Measurements from ENCODE around the gene CHST8.
"Not testable (repeated sequence)": the region's sequence is repeated elsewhere in the genome, so short reads cannot be mapped to it uniquely, and the experiment has no call there.

The CHST8 gene

DNA sequence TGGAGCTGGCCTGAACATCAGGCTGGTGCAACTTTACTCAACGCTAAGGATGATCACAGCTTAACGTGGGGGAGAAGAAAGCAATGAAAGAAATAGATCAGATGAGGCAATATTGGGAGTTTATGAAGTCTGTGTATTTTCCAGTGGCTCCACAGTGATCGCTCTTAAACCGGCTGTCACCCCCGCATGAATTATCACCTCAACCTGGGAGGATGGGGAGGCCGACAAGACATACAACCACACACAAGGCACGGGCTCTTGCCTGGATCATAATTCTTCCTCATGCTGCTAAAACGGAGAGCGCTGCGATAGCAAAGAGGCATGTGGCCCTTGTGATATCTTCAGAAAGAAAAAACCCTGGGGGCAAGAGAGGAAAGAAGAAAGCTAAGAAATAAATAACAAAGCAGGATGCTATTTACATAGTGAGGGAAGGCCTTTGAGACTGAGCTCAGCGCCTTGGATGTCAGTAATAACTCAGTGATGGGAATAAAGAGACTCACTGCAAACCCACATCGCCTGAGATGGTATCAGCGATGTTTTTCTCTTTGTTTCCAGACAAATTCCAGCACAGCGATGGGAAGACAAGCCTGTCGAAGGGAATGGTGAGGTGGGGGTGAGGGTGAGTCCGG, 19.1 kb upstream of the CHST8 start:
- Histone ChIP-seq H3K27me3 (ENCODE audit: control insufficient read depth, insufficient read depth, low read length) (no peaks in the 10 kb centered on the region), H3K27ac (ENCODE audit: low read depth, low read length) (no peak overlapping the region)

DNA sequence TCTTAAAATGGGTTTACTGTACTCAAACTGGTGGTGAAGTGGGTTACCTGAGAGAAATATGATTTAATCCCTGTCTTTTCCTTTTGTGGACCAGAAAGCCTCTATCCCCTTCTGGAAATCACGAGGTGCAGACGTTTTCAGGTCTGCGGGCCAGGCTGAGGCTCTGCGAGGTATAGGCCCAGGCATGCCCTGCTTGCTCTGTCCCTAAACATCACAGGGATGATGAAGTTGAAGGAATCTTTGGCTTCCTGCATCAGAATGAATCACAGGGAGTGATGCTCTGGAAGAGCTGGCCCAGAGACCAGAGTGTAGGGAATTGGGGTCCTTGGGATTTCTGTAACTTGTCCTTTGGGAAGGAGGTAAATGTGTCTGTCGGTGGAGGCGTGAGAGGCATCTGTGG, 18.4 kb upstream of the CHST8 start:
- H3K4me3 ChIP-seq (ENCODE audit: low read depth, low read length), result no peak overlapping the region

More for the DNA sequence above, 19.1 kb upstream of the CHST8 start:
- peak overlapping the region; percentile 3; the same call in 1 of the 2 replicates for H3K9ac ChIP-seq (ENCODE audit: low read depth, low read length)
- peaks cover 15% of the 10 kb centered on the region for H3K4me1 ChIP-seq (ENCODE audit: control insufficient read depth, insufficient read depth, low read length)
- H3K4me3 ChIP-seq (ENCODE audit: low read depth, low read length), result no peak overlapping the region
- H3K36me3 ChIP-seq (ENCODE audit: control insufficient read depth, insufficient read depth, low read length), result no peaks in the 10 kb centered on the region
- 0 out of 2 replicates have a peak, but pooled peaks cover 8% of the 10 kb centered on the region for H3K9me3 ChIP-seq (ENCODE audit: control insufficient read depth, insufficient read depth, low read length)

GRCh38 chr19:33604651-33605050, 17.1 kb upstream of the CHST8 start:
- Histone ChIP-seq H3K36me3 (ENCODE audit: control insufficient read depth, insufficient read depth, low read length) (no peaks in the 10 kb centered on the region), H3K9ac (ENCODE audit: low read depth, low read length) (no peak overlapping the region), H3K27me3 (ENCODE audit: control insufficient read depth, insufficient read depth, low read length) (no peaks in the 10 kb centered on the region), H3K27ac (ENCODE audit: low read depth, low read length) (no peak overlapping the region), H3K4me3 (ENCODE audit: low read depth, low read length) (no peak overlapping the region), H3K4me1 (ENCODE audit: control insufficient read depth, insufficient read depth, low read length) (peaks cover 15% of the 10 kb centered on the region), H3K9me3 (ENCODE audit: control insufficient read depth, insufficient read depth, low read length) (0 out of 2 replicates have a peak, but pooled peaks cover 8% of the 10 kb centered on the region)

More for the DNA sequence above, 18.4 kb upstream of the CHST8 start:
- 0 out of 2 replicates have a peak, but pooled peaks cover 8% of the 10 kb centered on the region for H3K9me3 ChIP-seq (ENCODE audit: control insufficient read depth, insufficient read depth, low read length)
- H3K9ac ChIP-seq (ENCODE audit: low read depth, low read length), result no peak overlapping the region
- H3K4me1 ChIP-seq (ENCODE audit: control insufficient read depth, insufficient read depth, low read length), result peaks cover 15% of the 10 kb centered on the region
- no peaks in the 10 kb centered on the region for H3K27me3 ChIP-seq (ENCODE audit: control insufficient read depth, insufficient read depth, low read length)
- no peaks in the 10 kb centered on the region for H3K36me3 ChIP-seq (ENCODE audit: control insufficient read depth, insufficient read depth, low read length)
- no peak overlapping the region for H3K27ac ChIP-seq (ENCODE audit: low read depth, low read length)

- H3K4me1 ChIP-seq (ENCODE audit: control insufficient read depth, insufficient read depth, low read length), result peaks cover 15% of the 10 kb centered on the region
- H3K27ac ChIP-seq (ENCODE audit: low read depth, low read length); H3K4me3 ChIP-seq (ENCODE audit: low read depth, low read length); H3K27me3 ChIP-seq (ENCODE audit: control insufficient read depth, insufficient read depth, low read length); H3K9me3 ChIP-seq (ENCODE audit: control insufficient read depth, insufficient read depth, low read length); H3K36me3 ChIP-seq (ENCODE audit: control insufficient read depth, insufficient read depth, low read length); H3K9ac ChIP-seq (ENCODE audit: low read depth, low read length): not testable (repeated sequence)
Observed at GRCh38 chr19:33605803-33606295, 15.9 kb upstream of the CHST8 start.

GRCh38 chr19:33606556-33606955, 15.2 kb upstream of the CHST8 start:
- Histone ChIP-seq H3K36me3 (ENCODE audit: control insufficient read depth, insufficient read depth, low read length) (no peaks in the 10 kb centered on the region), H3K27me3 (ENCODE audit: control insufficient read depth, insufficient read depth, low read length) (no peaks in the 10 kb centered on the region)

GRCh38 chr19:33609353-33609752, 12.4 kb upstream of the CHST8 start:
- peaks cover 6% of the 10 kb centered on the region for H3K4me1 ChIP-seq (ENCODE audit: control insufficient read depth, insufficient read depth, low read length)
- no peaks in the 10 kb centered on the region for H3K27me3 ChIP-seq (ENCODE audit: control insufficient read depth, insufficient read depth, low read length)
- H3K36me3 ChIP-seq (ENCODE audit: control insufficient read depth, insufficient read depth, low read length), result no peaks in the 10 kb centered on the region
- H3K9ac ChIP-seq (ENCODE audit: low read depth, low read length), result no peak overlapping the region
- H3K27ac ChIP-seq (ENCODE audit: low read depth, low read length), result no peak overlapping the region
- no peak overlapping the region for H3K4me3 ChIP-seq (ENCODE audit: low read depth, low read length)
- no peaks in the 10 kb centered on the region; the same call in 1 of the 2 replicates for H3K9me3 ChIP-seq (ENCODE audit: control insufficient read depth, insufficient read depth, low read length)

More at GRCh38 chr19:33606556-33606955, 15.2 kb upstream of the CHST8 start:
- peaks cover 15% of the 10 kb centered on the region for H3K4me1 ChIP-seq (ENCODE audit: control insufficient read depth, insufficient read depth, low read length)
- H3K9ac ChIP-seq (ENCODE audit: low read depth, low read length), result no peak overlapping the region
- no peak overlapping the region for H3K4me3 ChIP-seq (ENCODE audit: low read depth, low read length)
- H3K9me3 ChIP-seq (ENCODE audit: control insufficient read depth, insufficient read depth, low read length), result peaks cover 5% of the 10 kb centered on the region; the same call in 1 of the 2 replicates
- no peak overlapping the region for H3K27ac ChIP-seq (ENCODE audit: low read depth, low read length)

DNA sequence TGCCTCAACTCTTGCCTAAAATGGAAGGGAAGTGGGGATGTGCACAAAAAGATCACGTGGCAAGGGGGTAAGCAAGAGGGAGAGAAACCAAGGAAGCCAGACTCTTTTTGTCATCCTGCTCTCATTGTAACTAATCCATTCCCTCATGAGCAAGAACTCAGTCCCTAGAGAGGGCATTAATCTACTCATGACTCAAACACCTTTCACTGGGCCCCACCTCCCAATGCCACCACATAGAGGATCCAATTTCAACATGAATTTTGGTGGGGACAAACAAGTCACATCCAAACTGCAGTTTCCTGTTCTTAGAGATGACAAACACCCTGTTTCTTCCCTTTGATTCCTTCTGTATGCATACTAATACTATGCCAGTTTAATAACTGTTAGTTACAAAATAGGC, 11.2 kb upstream of the CHST8 start:
- Histone ChIP-seq H3K4me3 (ENCODE audit: low read depth, low read length) (no peak overlapping the region), H3K36me3 (ENCODE audit: control insufficient read depth, insufficient read depth, low read length) (no peaks in the 10 kb centered on the region), H3K4me1 (ENCODE audit: control insufficient read depth, insufficient read depth, low read length) (peaks cover 6% of the 10 kb centered on the region), H3K9ac (ENCODE audit: low read depth, low read length) (no peak overlapping the region), H3K9me3 (ENCODE audit: control insufficient read depth, insufficient read depth, low read length) (no peaks in the 10 kb centered on the region; the same call in 1 of the 2 replicates), H3K27ac (ENCODE audit: low read depth, low read length) (no peak overlapping the region), H3K27me3 (ENCODE audit: control insufficient read depth, insufficient read depth, low read length) (no peaks in the 10 kb centered on the region)

DNA sequence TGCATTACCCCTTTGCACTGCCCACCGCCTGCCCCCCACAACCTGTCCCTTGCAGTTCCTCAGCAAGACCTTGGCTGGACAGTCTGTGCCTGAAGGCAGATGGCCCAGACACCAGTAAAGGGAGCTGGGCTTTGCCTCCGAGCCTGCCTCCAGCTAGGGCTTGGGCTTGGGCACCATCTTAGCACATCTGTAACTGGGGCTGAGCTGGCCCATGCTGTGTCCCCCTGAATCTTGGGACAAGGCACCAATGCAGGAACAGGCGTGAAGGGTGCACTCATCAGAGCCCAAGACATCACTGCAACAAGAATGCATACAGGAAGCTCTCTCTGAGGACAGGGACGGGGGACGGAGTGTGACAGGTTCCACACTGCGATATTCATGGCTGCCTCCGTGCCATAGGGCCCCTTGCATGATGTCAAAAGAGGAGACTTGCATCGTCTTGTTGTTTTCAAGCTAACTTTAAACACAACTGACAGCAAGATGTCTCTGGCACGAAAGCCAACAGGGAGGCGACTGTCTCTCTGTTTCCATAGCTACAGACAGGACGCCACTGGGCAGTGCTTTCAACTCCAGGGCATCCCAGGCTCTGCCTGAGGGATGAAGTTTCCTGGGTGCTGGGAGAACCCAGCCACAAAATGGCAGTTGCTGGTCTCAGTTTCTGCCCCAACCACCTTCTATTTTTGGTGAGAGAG, 8.7 kb upstream of the CHST8 start:
- no peak overlapping the region for H3K27ac ChIP-seq (ENCODE audit: low read depth, low read length)
- H3K27me3 ChIP-seq (ENCODE audit: control insufficient read depth, insufficient read depth, low read length), result peaks cover 4% of the 10 kb centered on the region; the same call in 1 of the 2 replicates
- no peak overlapping the region for H3K9ac ChIP-seq (ENCODE audit: low read depth, low read length)
- H3K4me3 ChIP-seq (ENCODE audit: low read depth, low read length), result no peak overlapping the region
- H3K4me1 ChIP-seq (ENCODE audit: control insufficient read depth, insufficient read depth, low read length), result no peaks in the 10 kb centered on the region
- no peaks in the 10 kb centered on the region; the same call in 1 of the 2 replicates for H3K9me3 ChIP-seq (ENCODE audit: control insufficient read depth, insufficient read depth, low read length)
- H3K36me3 ChIP-seq (ENCODE audit: control insufficient read depth, insufficient read depth, low read length), result no peaks in the 10 kb centered on the region

- Histone ChIP-seq H3K27me3 (ENCODE audit: control insufficient read depth, insufficient read depth, low read length) (peaks cover 5% of the 10 kb centered on the region; the same call in 1 of the 2 replicates), H3K4me1 (ENCODE audit: control insufficient read depth, insufficient read depth, low read length) (no peaks in the 10 kb centered on the region), H3K36me3 (ENCODE audit: control insufficient read depth, insufficient read depth, low read length) (no peaks in the 10 kb centered on the region), H3K4me3 (ENCODE audit: low read depth, low read length) (no peak overlapping the region), H3K9me3 (ENCODE audit: control insufficient read depth, insufficient read depth, low read length) (no peaks in the 10 kb centered on the region; the same call in 1 of the 2 replicates), H3K9ac (ENCODE audit: low read depth, low read length) (no peak overlapping the region), H3K27ac (ENCODE audit: low read depth, low read length) (no peak overlapping the region)
Observed at GRCh38 chr19:33613620-33614000, 8.1 kb upstream of the CHST8 start.

GRCh38 chr19:33616346-33616745, 5.4 kb upstream of the CHST8 start:
- H3K36me3 ChIP-seq (ENCODE audit: control insufficient read depth, insufficient read depth, low read length), result no peaks in the 10 kb centered on the region
- no peaks in the 10 kb centered on the region for H3K4me1 ChIP-seq (ENCODE audit: control insufficient read depth, insufficient read depth, low read length)
- no peak overlapping the region for H3K4me3 ChIP-seq (ENCODE audit: low read depth, low read length)
- H3K9me3 ChIP-seq (ENCODE audit: control insufficient read depth, insufficient read depth, low read length), result no peaks in the 10 kb centered on the region
- H3K27me3 ChIP-seq (ENCODE audit: control insufficient read depth, insufficient read depth, low read length), result peaks cover 31% of the 10 kb centered on the region
- H3K9ac ChIP-seq (ENCODE audit: low read depth, low read length), result no peak overlapping the region
- H3K27ac ChIP-seq (ENCODE audit: low read depth, low read length), result no peak overlapping the region

DNA sequence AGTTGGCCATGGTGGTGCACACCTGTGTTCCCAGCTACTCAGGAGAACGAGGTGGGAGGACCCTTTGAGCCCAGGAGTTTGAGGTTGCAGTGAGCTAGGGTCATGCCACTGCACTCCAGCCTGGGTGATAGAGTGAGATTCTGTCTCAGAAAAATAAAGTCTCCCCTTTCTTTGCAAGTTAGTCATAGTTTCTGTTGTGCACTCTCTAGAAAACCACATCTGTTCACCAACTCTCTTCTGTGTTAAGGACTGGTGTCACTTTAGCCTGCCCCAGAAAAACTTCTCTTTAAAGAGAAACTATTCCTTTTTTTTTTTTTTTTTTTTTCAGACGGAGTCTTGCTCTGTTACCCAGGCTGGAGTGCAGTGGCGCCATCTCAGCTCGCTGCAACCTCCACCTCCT, 4.9 kb upstream of the CHST8 start:
- Histone ChIP-seq H3K36me3 (ENCODE audit: control insufficient read depth, insufficient read depth, low read length) (no peaks in the 10 kb centered on the region), H3K4me3 (ENCODE audit: low read depth, low read length) (no peak overlapping the region), H3K4me1 (ENCODE audit: control insufficient read depth, insufficient read depth, low read length) (no peaks in the 10 kb centered on the region), H3K27ac (ENCODE audit: low read depth, low read length) (no peak overlapping the region), H3K27me3 (ENCODE audit: control insufficient read depth, insufficient read depth, low read length) (peaks cover 34% of the 10 kb centered on the region), H3K9me3 (ENCODE audit: control insufficient read depth, insufficient read depth, low read length) (no peaks in the 10 kb centered on the region), H3K9ac (ENCODE audit: low read depth, low read length) (no peak overlapping the region)

All from HUES48 (cell line).